HG03280 (cell line): ENCODE measurements around the gene FUOM.
A peak's percentile ranks its signal among the peaks of the same experiment; 100 is the strongest.
"Not testable (repeated sequence)": the region's sequence is repeated elsewhere in the genome, so short reads cannot be mapped to it uniquely, and the experiment has no call there.

Source experiments
- ATAC-seq: cut with Tn5 transposase; IDR thresholded peaks from one replicate; pipeline ENCODE4 v1.9.1; 2021; ENCODE audit warnings: mild to moderate bottlenecking, moderate library complexity; ENCODE audit not compliant: unreplicated experiment

FUOM gene

DNA sequence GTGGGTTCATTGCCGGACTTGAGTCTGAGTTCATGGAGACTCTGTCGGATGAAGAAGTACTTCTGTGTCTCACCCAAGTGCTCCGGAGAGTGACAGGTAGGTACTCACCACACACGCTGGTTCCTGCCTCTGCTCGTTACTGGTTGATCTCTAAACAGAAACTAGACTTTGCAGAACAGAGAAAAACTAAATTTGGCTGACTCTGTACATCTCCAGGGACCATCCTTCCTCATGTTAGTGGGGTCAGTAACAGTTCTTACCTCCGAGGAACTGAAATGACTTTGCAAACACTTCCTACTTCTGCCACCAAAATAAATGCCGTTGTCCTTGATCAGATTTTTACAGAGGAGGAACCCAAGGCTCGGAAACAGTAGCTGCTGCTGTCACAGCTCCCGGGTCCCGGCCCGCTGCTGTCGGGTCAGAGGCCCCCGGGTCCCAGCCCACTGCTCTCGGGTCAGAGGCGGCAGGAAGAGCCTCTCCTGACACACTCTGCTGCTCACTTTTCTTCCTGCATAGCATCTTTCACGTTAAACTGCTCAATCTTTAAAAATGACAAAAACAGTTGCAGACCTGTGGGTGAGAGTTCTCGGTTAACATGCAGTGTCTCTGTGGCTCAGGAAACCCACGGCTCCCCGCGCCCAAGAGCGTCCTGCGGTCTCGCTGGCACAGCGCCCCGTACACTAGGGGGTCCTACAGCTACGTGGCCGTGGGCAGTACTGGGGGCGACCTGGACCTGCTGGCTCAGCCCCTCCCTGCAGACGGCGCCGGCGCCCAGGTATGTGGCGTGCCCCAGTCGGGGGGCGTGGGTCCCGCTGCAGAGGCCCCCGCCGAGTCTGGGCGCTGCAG lies 31.4 kb upstream of the FUOM start:
- peak; percentile 83 for ATAC-seq

DNA sequence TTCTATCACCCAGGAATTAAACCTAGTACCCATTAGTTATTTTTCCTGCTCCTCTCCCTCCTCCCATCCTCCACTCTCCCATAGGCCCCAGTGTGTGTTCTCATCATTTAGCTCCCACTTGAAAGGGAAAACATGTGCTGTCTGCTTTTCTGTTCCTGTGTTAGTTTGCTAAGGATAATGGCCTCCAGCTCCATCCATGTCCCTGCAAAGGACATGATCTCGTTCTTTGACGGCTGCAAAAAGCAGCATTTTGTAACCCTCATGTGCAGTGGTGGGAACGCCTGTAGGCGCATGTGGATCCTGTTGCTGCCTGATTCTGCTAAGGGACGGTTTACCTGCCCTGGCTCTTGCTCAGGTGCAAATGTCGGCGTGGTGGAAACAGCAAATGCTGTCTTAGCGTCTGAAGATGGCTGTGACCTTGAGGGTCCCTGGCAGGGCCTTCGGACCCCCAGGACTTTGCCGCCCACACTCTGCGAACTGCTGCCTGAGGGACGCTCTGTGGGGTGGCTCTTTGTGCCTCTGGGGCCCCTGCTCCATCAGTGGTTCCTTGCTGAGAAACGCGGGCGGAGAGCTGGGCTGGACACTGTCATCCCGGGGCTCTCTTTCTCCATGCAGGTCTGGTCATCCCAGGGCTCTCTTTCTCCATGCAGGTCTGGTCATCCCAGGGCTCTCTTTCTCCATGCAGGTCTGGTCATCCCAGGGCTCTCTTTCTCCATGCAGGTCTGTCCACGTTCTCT lies 30.6 kb upstream of the FUOM start:
- no peak for ATAC-seq

DNA sequence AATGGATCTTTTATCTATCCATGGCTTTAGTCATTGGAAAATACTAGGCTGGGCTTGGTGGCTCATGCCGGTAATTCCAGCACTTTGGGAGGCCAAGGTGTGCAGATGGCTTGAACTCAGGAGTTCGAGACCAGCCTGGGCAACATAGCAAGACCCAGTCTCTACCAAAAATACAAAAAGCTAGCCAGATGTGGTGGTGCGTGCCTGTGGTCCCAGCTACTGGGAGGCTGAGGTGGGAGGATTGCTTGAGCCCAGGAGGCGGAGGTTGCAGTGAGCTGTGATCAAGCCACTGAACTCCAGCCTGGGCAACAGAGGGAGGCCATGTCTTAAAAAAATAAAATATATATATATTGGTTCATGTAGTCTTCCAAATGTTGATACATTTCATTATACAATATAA lies 29.1 kb upstream of the FUOM start:
- ATAC-seq: not testable (repeated sequence)

DNA sequence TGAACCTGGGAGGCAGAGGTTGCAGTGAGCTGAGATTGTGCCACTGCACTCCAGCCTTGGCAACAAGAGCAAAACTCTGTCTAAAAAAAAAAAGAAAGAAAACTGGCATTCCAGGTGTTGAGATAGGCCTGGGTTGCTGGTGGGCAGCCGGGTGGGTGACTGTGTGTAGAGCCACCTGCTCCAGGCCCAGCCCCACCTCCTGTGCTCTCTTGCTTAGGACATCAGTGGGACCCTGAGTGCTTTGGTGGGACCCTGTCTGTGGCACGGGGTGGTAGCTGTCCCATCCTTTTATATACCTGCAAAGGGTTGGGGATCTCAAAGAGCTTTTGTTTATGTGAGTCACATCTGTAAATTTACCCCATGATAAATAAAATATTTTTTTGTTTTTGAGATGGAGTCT lies 27.4 kb upstream of the FUOM start:
- no peak for ATAC-seq

DNA sequence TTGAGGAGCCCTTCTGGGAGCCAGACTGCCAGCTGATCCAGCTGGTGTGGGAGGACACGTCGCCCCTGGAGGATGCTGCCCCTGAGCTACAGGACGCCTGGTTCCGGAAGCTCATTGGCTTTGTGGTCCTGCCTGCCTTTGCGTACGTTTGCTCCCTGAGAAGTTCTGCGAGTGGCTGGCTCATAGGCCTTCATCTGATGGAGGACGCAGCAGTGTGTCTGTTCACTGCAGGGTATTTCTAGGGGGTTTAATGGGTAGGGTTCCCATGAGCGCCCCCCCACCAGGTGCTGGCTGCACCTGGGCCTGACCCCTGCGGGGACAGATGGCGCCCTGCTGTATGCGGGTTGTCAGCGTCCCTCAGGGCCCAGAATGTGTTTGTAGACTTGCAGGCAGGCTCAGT lies 26.3 kb upstream of the FUOM start:
- ATAC-seq: no peak

DNA sequence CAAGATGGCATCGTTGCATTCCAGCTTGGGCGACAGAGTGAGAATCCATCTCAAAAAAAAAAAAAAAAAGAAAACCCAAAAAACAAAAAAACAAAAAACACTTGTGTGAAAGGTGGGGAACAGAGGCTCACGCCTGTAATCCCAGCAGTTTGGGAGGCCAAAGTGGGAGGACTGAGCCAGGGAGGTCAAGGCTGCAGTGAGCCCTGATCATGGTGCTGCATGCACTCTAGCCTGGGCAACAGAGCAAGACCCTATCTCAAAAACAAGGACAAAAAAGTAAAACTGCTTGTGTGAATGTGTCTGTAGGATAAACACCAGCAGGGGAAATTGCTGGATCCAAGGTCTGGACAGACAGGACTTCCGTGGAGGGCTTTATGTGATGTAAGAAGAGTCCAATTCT lies 25.7 kb upstream of the FUOM start:
- ATAC-seq: no peak

DNA sequence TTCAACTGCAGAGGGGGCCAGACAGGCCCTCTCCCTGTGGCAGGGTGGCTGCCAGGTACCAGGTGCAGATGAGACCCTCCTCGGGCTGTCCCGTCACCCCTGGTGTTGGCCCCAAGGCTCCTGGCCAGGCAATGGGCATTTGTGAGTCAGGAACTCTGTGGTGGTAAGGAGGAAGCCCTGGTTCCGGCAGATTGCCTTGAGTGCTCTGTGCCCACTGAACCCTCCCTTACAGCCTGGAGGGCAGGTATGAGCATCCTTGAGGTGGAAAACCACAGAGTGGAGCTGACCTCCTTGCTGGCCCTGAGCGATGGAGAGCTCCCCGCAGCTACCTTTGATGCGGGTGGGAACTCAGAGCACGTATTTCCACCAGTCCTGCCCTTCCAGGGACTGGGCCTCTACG lies 23.2 kb upstream of the FUOM start:
- ATAC-seq: no peak

DNA sequence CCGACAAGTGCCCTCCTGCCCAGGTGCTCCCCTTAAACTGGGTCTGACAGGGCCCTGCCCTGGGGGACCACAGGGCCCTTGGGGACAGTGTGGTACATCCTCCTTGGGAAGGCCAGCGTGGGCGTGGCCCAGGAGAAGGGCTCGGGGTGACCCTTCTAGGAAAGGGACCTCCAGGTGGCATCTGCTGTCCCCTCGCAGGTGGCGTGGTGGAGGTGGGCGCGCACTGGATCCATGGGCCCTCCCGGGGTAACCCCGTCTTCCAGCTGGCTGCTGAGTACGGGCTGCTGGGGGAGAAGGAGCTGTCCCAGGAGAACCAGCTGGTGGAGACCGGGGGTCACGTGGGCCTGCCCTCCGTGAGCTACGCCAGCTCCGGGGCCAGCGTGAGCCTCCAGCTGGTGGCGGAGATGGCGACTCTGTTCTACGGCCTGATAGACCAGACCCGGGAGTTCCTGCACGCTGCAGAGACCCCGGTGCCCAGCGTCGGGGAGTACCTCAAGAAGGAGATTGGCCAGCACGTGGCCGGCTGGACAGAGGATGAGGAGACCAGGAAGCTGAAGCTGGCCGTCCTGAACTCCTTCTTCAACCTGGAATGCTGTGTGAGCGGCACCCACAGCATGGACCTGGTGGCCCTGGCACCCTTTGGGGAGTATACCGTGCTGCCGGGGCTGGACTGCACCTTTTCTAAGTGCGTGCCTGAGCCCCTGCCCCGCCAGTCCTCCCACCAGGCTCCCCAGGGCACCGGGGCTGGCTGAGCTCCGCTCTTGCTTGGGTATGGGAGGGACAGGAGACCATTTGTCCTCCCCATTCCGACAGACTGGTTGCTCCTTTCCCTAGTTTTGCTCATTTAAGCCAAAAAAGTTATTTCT lies 22.2 kb upstream of the FUOM start:
- ATAC-seq: no peak

DNA sequence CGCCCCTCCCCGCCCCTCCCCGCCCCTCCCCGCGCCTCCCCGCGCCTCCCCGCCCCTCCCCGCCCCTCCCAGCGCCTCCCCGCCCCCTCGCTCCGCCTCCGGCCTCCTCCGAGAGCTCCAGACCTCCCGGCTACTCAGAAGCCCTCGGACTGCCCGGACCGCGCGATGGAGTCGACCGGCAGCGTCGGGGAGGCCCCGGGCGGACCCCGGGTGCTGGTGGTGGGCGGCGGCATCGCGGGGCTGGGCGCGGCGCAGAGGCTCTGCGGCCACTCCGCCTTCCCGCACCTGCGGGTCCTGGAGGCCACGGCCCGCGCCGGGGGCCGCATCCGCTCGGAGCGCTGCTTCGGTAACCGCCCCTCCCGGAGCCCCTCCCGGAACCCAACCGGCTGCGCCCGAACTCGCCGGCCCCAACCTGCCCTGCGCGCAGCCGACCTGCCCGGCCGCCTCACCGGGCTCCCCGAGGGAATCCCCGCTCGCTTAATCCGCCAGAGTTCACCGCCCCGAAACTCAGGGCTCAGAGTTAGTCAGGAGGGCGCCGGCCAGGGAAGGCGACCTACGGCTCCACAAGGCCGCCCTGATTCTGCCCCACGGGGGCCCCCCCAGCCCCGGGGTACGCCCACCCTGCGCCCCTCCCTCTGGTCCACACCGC lies 21.5 kb upstream of the FUOM start, which contains the start of gene PAOX:
Gene PAOX, plus strand, starts transcription at position 111 of the 649 bp plus-strand sequence. Its CDS starts 55 bp downstream, at position 166.
- peak; percentile 57 for ATAC-seq

DNA sequence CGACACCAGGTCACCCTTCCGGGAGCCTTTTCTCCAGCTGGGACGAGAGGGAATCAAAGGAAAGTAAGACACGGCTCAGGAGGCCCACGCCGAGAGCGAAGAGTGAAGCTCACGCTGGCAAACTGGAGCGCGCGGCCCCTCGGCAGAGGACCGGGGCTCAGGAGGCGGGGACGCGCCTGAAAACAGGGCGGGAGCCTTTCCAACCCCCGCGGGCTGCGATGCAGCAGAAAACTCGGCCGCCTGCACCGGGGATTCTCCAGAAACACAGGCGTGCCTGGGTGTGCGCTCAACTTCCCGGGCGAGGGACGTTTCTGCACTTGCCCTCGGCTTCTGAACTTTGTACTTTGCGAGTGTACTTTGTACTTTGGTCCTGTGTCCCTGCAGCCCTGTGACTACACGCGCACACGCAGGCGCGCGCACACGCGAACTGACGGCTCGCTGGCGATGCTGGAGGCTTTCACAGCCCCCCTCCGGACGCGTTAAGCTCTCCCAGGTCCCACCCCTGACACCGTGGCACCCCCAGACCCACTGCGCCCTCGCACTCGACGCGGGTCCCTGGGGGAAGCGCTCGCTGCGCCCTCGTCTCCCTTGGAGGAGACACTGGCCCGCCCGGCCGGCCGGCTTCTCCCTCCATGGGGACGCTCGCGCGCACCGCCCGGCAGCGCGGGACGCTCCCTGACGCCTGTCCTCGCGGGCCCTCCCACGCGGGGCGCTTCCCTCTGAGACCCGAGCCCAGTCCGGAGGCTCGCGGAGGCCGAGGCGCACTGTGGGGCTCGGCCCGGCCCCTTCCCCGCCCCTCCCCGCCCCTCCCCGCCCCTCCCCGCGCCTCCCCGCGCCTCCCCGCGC lies 20.7 kb upstream of the FUOM start:
- peak; percentile 31 for ATAC-seq

DNA sequence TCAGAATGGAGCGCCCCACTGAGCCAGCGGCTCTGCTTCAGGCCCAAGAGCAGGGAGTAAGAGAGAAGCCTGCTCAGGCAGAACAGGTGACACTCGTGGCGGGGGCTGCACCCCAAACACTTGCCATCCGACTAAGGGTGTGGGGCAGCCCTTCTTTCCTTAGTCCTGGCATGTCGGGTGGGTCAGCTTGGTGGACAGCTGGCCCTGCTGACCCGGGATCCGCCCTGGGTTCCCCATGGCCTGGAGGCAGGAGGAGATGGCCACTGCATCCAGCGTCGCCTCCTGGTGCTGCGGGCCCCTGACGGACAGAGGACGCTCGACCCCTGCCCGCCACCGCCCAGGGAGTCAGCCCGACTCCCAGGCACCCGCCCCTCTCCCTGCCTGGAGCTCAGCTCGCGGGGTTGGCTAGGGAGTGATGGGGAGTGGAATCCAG lies 20.0 kb upstream of the FUOM start:
- no peak for ATAC-seq

DNA sequence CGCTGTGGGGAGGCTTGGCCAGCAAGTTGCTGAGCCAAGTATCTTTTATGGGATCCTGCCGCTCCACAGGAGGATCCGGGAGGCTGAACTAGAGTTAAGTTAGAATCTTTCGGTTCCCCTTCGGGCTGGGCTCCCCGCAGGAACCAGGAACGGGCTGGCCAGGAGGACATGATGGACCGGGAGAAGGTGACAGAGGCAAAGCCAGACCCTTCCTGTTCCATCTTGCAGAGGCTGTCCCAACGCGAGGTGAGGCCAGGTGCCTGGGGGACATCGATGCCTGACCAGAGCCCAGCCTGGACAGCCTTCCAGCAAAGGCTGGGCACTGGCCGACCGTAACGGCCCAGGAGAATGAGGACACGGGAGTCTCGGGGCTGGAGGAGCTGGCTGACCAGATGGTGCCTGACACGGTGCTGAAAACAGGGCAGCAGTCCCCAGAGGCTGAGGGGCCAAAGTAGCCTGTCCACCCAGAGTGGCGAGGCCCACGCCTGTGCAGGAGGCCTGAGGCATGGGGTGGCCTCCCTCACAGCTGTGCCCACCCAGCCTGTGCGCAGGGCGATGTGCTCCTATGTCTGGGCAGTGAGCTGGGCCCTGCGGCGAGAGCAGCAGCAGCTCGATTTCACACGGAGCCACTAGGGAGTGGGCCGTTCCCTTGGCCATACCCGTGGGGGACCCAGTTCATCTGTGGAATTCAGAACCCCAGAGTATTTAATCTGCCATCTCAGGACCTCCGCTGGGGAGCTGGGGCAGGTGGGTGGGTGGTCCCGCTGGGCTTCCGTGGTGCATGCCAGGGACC lies 19.4 kb upstream of the FUOM start:
- no peak for ATAC-seq

DNA sequence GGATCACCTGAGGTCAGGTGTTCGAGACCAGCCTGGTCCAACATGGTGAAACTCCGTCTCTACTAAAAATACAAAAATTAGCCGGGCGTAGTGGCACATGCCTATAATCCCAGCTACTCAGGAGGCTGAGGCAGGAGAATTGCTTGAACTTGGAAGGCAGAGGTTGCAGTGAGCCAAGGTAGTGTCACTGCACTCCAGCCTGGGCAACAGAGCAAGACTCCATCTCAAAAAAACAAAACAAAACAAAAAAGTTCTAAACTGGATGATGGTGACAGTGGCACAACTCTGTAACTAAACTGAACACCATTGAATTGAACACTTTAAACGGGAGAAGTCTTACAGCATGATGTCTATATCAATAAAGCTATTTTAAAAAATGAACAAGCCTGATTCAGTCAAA lies 18.4 kb upstream of the FUOM start:
- not testable (repeated sequence) for ATAC-seq

DNA sequence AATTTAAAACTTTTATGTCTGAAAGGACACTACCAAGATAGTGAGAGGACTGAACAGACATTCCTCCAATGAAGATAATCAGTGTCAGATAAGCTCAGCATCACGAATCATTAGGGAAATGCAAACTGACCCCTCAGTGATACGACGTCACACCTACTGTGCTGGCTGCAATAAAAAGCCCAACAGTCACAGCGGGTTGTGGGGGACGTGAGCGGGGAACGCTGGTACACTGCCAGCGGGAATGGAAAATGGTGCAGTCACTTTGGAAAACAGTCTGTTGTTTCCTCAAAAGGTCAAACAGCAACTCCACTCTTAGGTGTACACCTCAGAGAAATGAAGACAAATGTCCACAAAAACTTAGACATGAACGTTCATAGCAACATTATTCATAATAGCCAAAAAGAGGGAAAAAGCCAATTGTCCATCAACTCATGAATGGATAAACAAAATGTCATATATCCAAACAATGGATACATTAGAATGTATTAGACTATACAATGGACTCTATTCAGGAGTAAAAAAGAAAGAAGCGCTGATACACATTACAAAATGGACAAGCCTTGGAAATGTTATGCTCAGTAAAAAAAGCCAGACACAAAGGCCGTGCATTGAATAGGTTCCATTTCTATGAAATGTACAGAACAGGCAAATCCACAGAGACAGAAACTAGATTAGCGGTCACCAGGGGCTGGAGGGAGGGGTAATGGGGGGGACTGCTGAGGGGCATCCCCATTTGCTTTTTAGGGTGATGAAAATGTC lies 17.7 kb upstream of the FUOM start:
- no peak for ATAC-seq

DNA sequence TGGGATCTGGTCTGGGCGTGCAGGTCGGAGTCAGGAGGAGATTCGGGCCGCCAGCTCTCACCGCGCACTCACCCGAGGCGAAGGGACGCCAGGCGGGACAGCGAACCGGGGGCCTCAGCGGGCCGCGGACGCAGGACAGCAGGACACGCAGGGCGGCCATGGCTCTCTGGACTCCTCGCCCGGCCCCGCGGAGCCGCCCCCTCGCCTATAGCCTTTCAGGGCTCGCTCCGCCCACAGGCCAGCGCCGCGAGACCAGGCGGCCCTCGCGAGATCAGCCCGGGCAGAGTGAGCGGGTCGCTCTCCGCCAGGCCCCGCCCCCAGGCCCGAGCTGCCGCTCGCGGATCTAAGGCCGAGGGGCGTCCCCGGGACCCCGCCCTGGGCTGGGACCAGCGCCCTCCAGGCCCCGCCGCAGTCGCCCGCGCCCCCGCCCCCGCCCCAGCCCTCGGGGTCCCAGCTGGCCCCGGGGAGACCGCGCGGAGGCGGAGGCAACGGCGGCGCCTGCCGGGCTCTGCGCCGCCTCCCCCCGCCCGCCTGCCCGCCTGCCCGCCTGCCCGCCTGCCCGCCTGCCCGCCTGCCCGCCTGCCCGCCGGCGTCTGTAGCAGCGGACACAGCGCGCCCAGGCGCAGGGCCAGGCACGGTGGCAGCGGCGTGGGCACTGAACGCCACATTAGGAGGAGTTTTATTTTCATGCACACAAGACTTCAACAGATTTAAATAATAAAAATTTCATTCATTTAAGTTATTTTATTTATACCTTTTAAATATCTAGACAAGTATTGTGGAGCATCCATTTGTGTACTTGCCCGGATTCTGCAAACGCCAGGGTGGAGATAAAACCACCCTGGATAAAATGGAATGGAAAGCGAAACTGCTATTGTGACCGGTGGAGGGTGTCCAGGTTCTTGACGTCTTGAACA lies 15.6 kb upstream of the FUOM start, which contains the start of gene ECHS1:
Gene ECHS1, minus strand, starts transcription at position 181 of the 917 bp plus-strand sequence. Its CDS starts 21 bp downstream, at position 160.
- ATAC-seq: peak; percentile 97

DNA sequence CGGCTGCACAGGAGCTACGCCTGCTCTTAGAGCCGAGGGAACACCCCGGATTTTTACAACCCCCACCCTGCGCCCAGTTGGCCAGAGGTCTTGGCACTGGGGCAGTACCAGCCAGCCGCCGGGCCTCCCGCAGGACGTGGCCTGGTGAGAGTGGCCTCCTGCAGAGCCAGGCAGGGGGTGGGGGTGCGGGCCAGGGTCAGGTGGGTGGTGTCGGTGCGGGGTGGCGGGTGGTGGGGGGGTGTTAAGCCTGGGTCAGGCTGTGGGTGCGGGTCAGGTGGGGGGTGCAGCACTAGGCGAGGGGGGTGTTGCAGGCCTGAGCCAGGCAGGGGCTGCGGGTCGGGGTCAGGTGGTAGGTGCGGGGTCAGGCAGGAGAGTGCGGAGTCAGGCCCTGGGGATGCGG lies 14.7 kb upstream of the FUOM start:
- no peak for ATAC-seq
